Rectal smooth muscle tissue (tissue), 1 donor: ENCODE measurements around the gene SCTR.

Experiments
- H3K27ac ChIP-seq: one replicate; pipeline ENCODE4 v1.7.0; 2013; ENCODE audit warnings: low read depth, low read length, inconsistent platforms
- H3K27me3 ChIP-seq: one replicate; pipeline ENCODE4 v1.7.0; 2013; ENCODE audit warnings: low read length; ENCODE audit not compliant: control insufficient read depth, insufficient read depth
- H3K36me3 ChIP-seq: one replicate; pipeline ENCODE4 v1.7.0; 2013; ENCODE audit warnings: low read length; ENCODE audit not compliant: control insufficient read depth, insufficient read depth
- H3K4me1 ChIP-seq: one replicate; pipeline ENCODE4 v1.7.0; 2013; ENCODE audit warnings: low read length; ENCODE audit not compliant: control insufficient read depth, insufficient read depth
- H3K4me3 ChIP-seq: one replicate; pipeline ENCODE4 v1.7.0; 2013; ENCODE audit warnings: low read length
- H3K9ac ChIP-seq: one replicate; pipeline ENCODE4 v1.7.0; 2013; ENCODE audit warnings: low read length

Gene SCTR

GRCh38 chr2:119463136-119463535, 61.1 kb downstream of the SCTR start:
- H3K4me1 ChIP-seq, result no peaks in the 10 kb centered on the region
- H3K27me3 ChIP-seq, result no peaks in the 10 kb centered on the region
- no peak overlapping the region for H3K4me3 ChIP-seq
- H3K27ac ChIP-seq, result no peak overlapping the region
- no peaks in the 10 kb centered on the region for H3K36me3 ChIP-seq
- no peak overlapping the region for H3K9ac ChIP-seq

GRCh38 chr2:119462574-119462973, 61.7 kb downstream of the SCTR start:
- Histone ChIP-seq H3K4me3 (no peak overlapping the region), H3K27ac (no peak overlapping the region), H3K9ac (no peak overlapping the region), H3K36me3 (no peaks in the 10 kb centered on the region), H3K27me3 (no peaks in the 10 kb centered on the region), H3K4me1 (no peaks in the 10 kb centered on the region)

GRCh38 chr2:119461811-119462210, 62.5 kb downstream of the SCTR start:
- Histone ChIP-seq H3K36me3 (no peaks in the 10 kb centered on the region), H3K27ac (no peak overlapping the region), H3K4me3 (no peak overlapping the region), H3K4me1 (no peaks in the 10 kb centered on the region), H3K27me3 (no peaks in the 10 kb centered on the region), H3K9ac (no peak overlapping the region)

GRCh38 chr2:119460076-119460475, 64.2 kb downstream of the SCTR start:
- Histone ChIP-seq H3K4me1 (no peaks in the 10 kb centered on the region), H3K4me3 (no peak overlapping the region), H3K27ac (no peak overlapping the region), H3K9ac (no peak overlapping the region), H3K27me3 (no peaks in the 10 kb centered on the region), H3K36me3 (no peaks in the 10 kb centered on the region)

GRCh38 chr2:119455066-119455718, 69.1 kb downstream of the SCTR start:
- H3K36me3 ChIP-seq, result no peaks in the 10 kb centered on the region
- no peaks in the 10 kb centered on the region for H3K27me3 ChIP-seq
- H3K9ac ChIP-seq, result no peak overlapping the region
- no peak overlapping the region for H3K27ac ChIP-seq
- H3K4me3 ChIP-seq, result no peak overlapping the region
- H3K4me1 ChIP-seq, result no peaks in the 10 kb centered on the region

GRCh38 chr2:119453972-119454593, 70.2 kb downstream of the SCTR start:
- H3K4me3 ChIP-seq, result no peak overlapping the region
- H3K27ac ChIP-seq, result no peak overlapping the region
- no peaks in the 10 kb centered on the region for H3K27me3 ChIP-seq
- H3K9ac ChIP-seq, result no peak overlapping the region
- no peaks in the 10 kb centered on the region for H3K36me3 ChIP-seq
- no peaks in the 10 kb centered on the region for H3K4me1 ChIP-seq

GRCh38 chr2:119451336-119452050, 72.8 kb downstream of the SCTR start:
- Histone ChIP-seq H3K27me3 (no peaks in the 10 kb centered on the region), H3K4me3 (no peak overlapping the region), H3K36me3 (no peaks in the 10 kb centered on the region), H3K4me1 (no peaks in the 10 kb centered on the region), H3K9ac (no peak overlapping the region), H3K27ac (no peak overlapping the region)

- Histone ChIP-seq H3K27me3 (no peaks in the 10 kb centered on the region), H3K4me3 (no peak overlapping the region), H3K4me1 (no peaks in the 10 kb centered on the region), H3K9ac (no peak overlapping the region), H3K27ac (no peak overlapping the region), H3K36me3 (no peaks in the 10 kb centered on the region)
These were observed 74.8 kb downstream of the SCTR start for GRCh38 chr2:119449521-119449920.

GRCh38 chr2:119448427-119449141, 75.7 kb downstream of the SCTR start:
- Histone ChIP-seq H3K27ac (no peak overlapping the region), H3K4me3 (no peak overlapping the region), H3K36me3 (no peaks in the 10 kb centered on the region), H3K4me1 (no peaks in the 10 kb centered on the region), H3K9ac (no peak overlapping the region), H3K27me3 (no peaks in the 10 kb centered on the region)

- Histone ChIP-seq H3K9ac (no peak overlapping the region), H3K36me3 (no peaks in the 10 kb centered on the region), H3K27ac (no peak overlapping the region), H3K4me1 (no peaks in the 10 kb centered on the region), H3K4me3 (no peak overlapping the region), H3K27me3 (no peaks in the 10 kb centered on the region)
These were observed 78.2 kb downstream of the SCTR start for GRCh38 chr2:119446037-119446436.

- Histone ChIP-seq H3K4me3 (no peak overlapping the region), H3K4me1 (no peaks in the 10 kb centered on the region), H3K36me3 (no peaks in the 10 kb centered on the region), H3K9ac (no peak overlapping the region), H3K27me3 (no peaks in the 10 kb centered on the region), H3K27ac (no peak overlapping the region)
These were observed 81.4 kb downstream of the SCTR start for GRCh38 chr2:119442850-119443249.

GRCh38 chr2:119442226-119442619, 82.1 kb downstream of the SCTR start:
- no peaks in the 10 kb centered on the region for H3K36me3 ChIP-seq
- no peak overlapping the region for H3K27ac ChIP-seq
- H3K4me3 ChIP-seq, result no peak overlapping the region
- H3K9ac ChIP-seq, result no peak overlapping the region
- no peaks in the 10 kb centered on the region for H3K27me3 ChIP-seq
- H3K4me1 ChIP-seq, result no peaks in the 10 kb centered on the region
